ENCODE data around the gene SLC6A6.

SLC6A6 gene

DNA sequence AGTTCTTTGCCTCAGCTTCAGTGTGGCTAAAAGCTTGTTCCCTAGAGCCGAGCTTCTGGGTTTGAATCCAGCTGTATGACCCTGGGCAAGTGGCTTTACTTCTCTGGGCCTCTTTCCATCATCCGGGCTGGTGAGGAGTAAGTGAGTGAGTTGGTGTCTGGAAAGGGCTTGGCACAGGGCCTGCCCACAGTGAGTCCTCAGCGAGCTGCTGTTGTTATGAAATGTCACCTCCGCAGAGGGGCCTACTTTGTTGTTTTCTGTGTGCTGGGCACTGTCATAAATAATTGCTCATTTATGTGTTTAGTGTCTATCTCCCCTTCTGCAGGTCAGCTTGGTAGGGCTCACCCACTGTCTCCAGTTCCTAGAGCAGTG, 31.7 kb downstream of the SLC6A6 start:
- Histone ChIP-seq H3F3A (ENCODE audit: insufficient read depth, low read length) (peaks cover 32% of the 10 kb centered on the region), H3K9ac (ENCODE audit: low read length) (no peak overlapping the region), H3K36me3 (replicated peaks; ENCODE audit: insufficient read depth, low read length) (no peaks in the 10 kb centered on the region), H3K4me3 (ENCODE audit: low read length) (no peak overlapping the region), H2AFZ (ENCODE audit: low read length) (no peak overlapping the region), H3K4me1 (ENCODE audit: low read length) (peaks cover 49% of the 10 kb centered on the region), H4K20me1 (ENCODE audit: insufficient read depth, low read length) (no peaks in the 10 kb centered on the region; the same call in 1 of the 2 replicates), H3K4me2 (ENCODE audit: low read depth, low read length) (no peak overlapping the region), H3K9me2 (replicated peaks; ENCODE audit: insufficient read depth, low read length) (no peaks in the 10 kb centered on the region), H3K27me3 (replicated peaks; ENCODE audit: insufficient read depth, low read length) (no peaks in the 10 kb centered on the region), H3K27ac (ENCODE audit: low read length) (no peak overlapping the region), H3K79me2 (ENCODE audit: low read length) (peaks cover 27% of the 10 kb centered on the region), H3K9me3 (replicated peaks; ENCODE audit: insufficient read depth, low read length) (no peaks in the 10 kb centered on the region)
- no peak for TF ChIP-seq EZH2phosphoT487 (IDR thresholded peaks at IDR 0.05; ENCODE audit: low read length)
- TF ChIP-seq EZH2 (optimal IDR thresholded peaks at IDR 0.05; ENCODE audit: low read depth, low read length) = no peak
- TF ChIP-seq, protein P1, sequence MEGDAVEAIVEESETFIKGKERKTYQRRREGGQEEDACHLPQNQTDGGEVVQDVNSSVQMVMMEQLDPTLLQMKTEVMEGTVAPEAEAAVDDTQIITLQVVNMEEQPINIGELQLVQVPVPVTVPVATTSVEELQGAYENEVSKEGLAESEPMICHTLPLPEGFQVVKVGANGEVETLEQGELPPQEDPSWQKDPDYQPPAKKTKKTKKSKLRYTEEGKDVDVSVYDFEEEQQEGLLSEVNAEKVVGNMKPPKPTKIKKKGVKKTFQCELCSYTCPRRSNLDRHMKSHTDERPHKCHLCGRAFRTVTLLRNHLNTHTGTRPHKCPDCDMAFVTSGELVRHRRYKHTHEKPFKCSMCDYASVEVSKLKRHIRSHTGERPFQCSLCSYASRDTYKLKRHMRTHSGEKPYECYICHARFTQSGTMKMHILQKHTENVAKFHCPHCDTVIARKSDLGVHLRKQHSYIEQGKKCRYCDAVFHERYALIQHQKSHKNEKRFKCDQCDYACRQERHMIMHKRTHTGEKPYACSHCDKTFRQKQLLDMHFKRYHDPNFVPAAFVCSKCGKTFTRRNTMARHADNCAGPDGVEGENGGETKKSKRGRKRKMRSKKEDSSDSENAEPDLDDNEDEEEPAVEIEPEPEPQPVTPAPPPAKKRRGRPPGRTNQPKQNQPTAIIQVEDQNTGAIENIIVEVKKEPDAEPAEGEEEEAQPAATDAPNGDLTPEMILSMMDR (IDR thresholded peaks at IDR 0.05; ENCODE audit: low read length) = no peak
- DNase-seq = no peak

DNA sequence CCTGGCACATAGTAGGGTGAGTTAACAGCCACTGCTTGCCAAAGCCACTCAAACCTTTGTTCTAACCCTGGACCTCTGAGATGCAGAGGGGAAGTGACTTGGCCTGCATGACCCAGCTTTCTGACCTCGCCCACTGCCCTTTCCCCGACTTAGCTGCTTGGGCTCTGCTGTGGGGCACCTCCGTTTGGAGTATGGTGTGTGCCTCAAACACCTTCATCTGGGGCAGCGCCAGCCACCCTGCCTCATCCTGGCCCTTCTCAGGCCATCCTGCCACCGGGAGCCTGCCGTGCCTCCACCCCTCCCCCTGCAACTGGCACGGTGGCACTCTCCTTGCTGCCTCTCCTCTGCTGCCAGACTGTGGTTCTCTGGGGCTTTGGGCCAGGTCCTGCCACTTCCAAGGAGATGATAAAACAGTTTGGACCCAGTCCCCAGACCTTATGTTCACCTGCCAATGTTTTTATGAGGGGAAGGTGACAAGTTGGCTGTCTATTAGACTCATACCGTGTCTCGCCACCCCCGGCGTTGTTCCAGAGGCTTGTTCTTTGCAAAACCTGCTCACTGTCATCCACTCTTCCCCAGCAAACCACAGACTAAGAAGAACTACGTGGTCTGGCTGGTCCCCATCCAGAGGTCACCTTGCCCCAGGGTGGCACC, 32.2 kb downstream of the SLC6A6 start:
- TF ChIP-seq EZH2 (optimal IDR thresholded peaks at IDR 0.05; ENCODE audit: low read depth, low read length) (no peak), EZH2phosphoT487 (IDR thresholded peaks at IDR 0.05; ENCODE audit: low read length) (no peak)
- TF ChIP-seq, protein P1 (IDR thresholded peaks at IDR 0.05; ENCODE audit: low read length) = no peak
- H3K27ac ChIP-seq (ENCODE audit: low read length) = no peak overlapping the region
- no peaks in the 10 kb centered on the region for H3K36me3 ChIP-seq (replicated peaks; ENCODE audit: insufficient read depth, low read length)
- no peak for DNase-seq
- peaks cover 49% of the 10 kb centered on the region for H3K4me1 ChIP-seq (ENCODE audit: low read length)
- H3K4me3 ChIP-seq (ENCODE audit: low read length) = no peak overlapping the region; the same call in 1 of the 2 replicates
- H3K9ac ChIP-seq (ENCODE audit: low read length) = peak overlapping the region; percentile 7; the same call in 1 of the 2 replicates
- H3F3A ChIP-seq (ENCODE audit: insufficient read depth, low read length) = peaks cover 32% of the 10 kb centered on the region
- no peak overlapping the region for H2AFZ ChIP-seq (ENCODE audit: low read length)
- peak overlapping the region; percentile 92; the same call in 1 of the 2 replicates for H3K4me2 ChIP-seq (ENCODE audit: low read depth, low read length)
- H3K27me3 ChIP-seq (replicated peaks; ENCODE audit: insufficient read depth, low read length) = no peaks in the 10 kb centered on the region
- no peaks in the 10 kb centered on the region for H3K9me2 ChIP-seq (replicated peaks; ENCODE audit: insufficient read depth, low read length)
- no peaks in the 10 kb centered on the region; the same call in 1 of the 2 replicates for H4K20me1 ChIP-seq (ENCODE audit: insufficient read depth, low read length)
- peaks cover 27% of the 10 kb centered on the region for H3K79me2 ChIP-seq (ENCODE audit: low read length)
- H3K9me3 ChIP-seq (replicated peaks; ENCODE audit: insufficient read depth, low read length) = no peaks in the 10 kb centered on the region

DNA sequence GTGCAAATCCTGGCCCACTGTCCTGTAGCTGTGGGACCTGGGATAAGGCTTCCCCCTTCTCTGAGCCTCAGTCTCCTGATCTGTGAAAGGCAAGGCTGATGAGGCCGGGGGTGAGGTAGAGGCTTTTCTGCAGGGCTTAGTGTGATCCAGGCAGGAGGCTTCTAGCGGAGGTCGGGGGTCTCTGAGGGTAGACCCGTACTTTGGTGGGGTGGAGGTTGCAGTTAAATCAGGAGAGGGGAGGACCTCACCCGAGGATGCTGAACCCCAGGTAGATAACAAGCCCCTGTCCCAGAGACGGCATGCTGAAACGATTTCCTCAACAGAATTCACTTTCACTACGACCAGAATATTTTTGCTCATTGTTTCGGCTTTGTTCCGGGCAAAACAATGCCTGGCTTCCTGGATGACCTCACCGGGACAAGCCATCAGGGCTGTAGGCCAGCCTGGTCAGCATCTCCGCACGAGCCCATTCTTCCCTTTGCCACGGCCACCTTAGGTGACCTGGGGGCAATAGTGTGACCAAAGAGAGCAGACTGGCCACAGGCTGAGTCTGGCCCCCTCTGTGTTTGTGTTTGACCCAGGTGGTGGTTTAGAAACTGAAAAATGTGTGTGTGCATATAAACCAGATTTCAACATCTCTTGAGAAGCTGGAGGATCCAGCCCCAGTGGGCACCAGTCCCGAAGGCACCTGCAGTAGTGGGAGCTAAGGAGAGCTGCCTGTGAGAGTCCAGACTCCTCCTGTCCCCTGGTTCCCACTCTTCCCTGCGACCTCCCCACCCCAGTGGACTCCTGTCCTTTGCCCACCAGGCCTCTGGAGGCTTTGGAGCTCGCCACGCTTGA, 33.0 kb downstream of the SLC6A6 start:
- TF ChIP-seq, protein P1 (IDR thresholded peaks at IDR 0.05; ENCODE audit: low read length) = no peak
- no peak for TF ChIP-seq EZH2phosphoT487 (IDR thresholded peaks at IDR 0.05; ENCODE audit: low read length)
- no peak for TF ChIP-seq EZH2 (optimal IDR thresholded peaks at IDR 0.05; ENCODE audit: low read depth, low read length)
- H3K4me3 ChIP-seq (ENCODE audit: low read length) = peak overlapping the region; percentile 62
- peak overlapping the region; percentile 41; the same call in 1 of the 2 replicates for H3K27ac ChIP-seq (ENCODE audit: low read length)
- H3K9me2 ChIP-seq (replicated peaks; ENCODE audit: insufficient read depth, low read length) = no peaks in the 10 kb centered on the region
- H3K4me1 ChIP-seq (ENCODE audit: low read length) = peaks cover 45% of the 10 kb centered on the region
- H3K9ac ChIP-seq (ENCODE audit: low read length) = peak overlapping the region; percentile 35; the same call in 1 of the 2 replicates
- H3K36me3 ChIP-seq (replicated peaks; ENCODE audit: insufficient read depth, low read length) = no peaks in the 10 kb centered on the region
- peaks cover 25% of the 10 kb centered on the region for H3K79me2 ChIP-seq (ENCODE audit: low read length)
- no peaks in the 10 kb centered on the region for H3K27me3 ChIP-seq (replicated peaks; ENCODE audit: insufficient read depth, low read length)
- H4K20me1 ChIP-seq (ENCODE audit: insufficient read depth, low read length) = no peaks in the 10 kb centered on the region; the same call in 1 of the 2 replicates
- peaks cover 32% of the 10 kb centered on the region for H3F3A ChIP-seq (ENCODE audit: insufficient read depth, low read length)
- H3K4me2 ChIP-seq (ENCODE audit: low read depth, low read length) = peak overlapping the region; percentile 92
- H3K9me3 ChIP-seq (replicated peaks; ENCODE audit: insufficient read depth, low read length) = no peaks in the 10 kb centered on the region
- H2AFZ ChIP-seq (ENCODE audit: low read length) = peak overlapping the region; percentile 49; the same call in 1 of the 2 replicates
- DNase-seq = peak; percentile 48
